NCI-H345 treated with DMSO at 0.1 percent for 48 hours (cell line): ENCODE results near the gene CTAGE1.
"Not testable (repeated sequence)": the region's sequence is repeated elsewhere in the genome, so short reads cannot be mapped to it uniquely, and the experiment has no call there.

Experiments
- DNase-seq: peaks from one replicate; lab custom pipeline; 2025; ENCODE audit not compliant: unreplicated experiment; lab: John Stamatoyannopoulos, UW

The CTAGE1 gene, protein sequence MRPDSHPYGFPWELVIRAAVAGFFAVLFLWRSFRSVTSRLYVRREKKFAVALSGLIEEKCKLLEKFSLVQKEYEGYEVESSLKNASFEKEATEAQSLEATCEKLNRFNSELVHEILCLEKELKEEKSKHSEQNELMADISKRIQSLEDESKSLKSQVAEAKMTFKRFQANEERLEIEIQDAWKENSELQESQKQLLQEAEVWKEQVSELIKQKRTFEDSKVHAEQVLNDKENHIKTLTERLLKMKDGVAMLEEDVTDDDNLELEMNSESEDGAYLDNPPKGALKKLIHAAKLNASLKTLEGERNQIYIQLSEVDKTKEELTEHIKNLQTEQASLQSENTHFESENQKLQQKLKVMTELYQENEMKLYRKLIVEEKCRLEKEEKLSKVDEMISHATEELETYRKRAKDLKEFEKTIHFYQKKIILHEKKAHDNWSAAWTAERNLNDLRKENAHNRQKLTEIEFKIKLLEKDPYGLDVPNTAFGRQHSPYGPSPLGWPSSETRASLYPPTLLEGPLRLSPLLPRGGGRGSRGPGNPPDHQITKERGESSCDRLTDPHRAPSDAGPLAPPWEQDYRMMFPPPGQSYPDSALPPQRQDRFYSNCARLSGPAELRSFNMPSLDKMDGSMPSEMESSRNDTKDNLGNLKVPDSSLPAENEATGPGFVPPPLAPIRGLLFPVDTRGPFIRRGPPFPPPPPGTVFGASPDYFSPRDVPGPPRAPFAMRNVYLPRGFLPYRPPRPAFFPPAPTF

GRCh38 chr18:22417496-22418188 is at the start of gene CTAGE1:
Gene CTAGE1, minus strand, starts transcription at chr18:22417915. Its CDS starts 104 bp downstream, at chr18:22417811.
- DNase-seq = no peak

GRCh38 chr18:22466608-22467395 is 49.1 kb upstream of the CTAGE1 start:
- DNase-seq = no peak

DNA sequence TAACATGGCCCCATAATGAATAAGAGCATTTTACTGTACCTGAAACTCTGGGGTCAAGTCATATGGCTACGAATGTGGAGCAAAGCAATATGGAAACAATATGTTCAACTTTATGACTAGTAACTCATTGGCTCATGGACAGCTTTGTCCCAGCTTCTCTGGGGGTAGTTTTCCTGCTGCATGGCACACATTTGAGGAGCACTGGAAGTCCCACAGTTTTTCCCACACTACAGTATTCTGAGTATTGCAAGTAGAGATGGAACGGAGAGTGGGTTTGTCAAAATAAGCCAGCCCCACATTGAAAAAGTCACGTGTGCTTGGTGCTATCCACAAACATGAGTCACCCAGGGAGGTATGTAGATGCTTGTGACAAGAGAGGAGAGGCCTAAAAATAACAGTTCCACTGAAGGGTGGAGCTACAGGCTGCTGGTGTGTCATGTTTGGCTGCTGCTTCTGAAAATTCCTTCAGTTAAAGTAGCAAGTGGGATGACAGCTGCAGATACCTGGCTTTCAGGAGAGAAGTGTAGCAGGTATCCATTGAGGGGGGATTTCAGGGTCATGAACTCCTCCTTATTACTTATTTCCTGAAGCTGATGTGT is 48.2 kb upstream of the CTAGE1 start:
- no peak for DNase-seq

GRCh38 chr18:22463076-22463475 is 45.4 kb upstream of the CTAGE1 start:
- DNase-seq = no peak

- DNase-seq = no peak
Measured at GRCh38 chr18:22459491-22459890, 41.8 kb upstream of the CTAGE1 start.

GRCh38 chr18:22457524-22457923 is 39.8 kb upstream of the CTAGE1 start:
- DNase-seq = no peak

GRCh38 chr18:22456547-22456946 is 38.8 kb upstream of the CTAGE1 start:
- no peak for DNase-seq

- DNase-seq = no peak
Measured at GRCh38 chr18:22456116-22456480, 38.4 kb upstream of the CTAGE1 start.

GRCh38 chr18:22455425-22456115 is 37.9 kb upstream of the CTAGE1 start:
- DNase-seq = no peak

- no peak for DNase-seq
Measured at GRCh38 chr18:22453315-22453714, 35.6 kb upstream of the CTAGE1 start.

DNA sequence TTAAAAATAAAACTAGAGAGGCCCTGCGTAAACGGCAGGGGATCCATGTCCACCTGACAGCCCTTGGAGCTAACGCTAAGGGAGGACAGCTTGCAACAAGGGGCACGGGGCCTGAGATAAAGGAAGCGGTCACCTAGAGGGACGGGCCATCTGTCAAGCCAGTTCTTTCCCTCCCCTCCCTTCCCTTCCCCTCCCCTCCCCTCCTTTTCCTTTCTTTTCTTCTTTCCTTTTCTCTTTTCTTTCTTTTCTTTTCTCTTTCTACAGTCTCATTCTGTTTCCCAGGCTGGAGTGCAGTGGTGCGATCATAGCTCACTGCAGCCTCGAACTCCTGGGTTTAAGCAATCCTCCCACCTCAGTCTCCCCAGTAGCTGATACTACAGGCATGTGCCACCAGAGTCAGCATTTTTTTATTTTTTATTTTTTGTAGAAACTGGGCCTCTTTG is 34.5 kb upstream of the CTAGE1 start:
- no peak for DNase-seq

DNA sequence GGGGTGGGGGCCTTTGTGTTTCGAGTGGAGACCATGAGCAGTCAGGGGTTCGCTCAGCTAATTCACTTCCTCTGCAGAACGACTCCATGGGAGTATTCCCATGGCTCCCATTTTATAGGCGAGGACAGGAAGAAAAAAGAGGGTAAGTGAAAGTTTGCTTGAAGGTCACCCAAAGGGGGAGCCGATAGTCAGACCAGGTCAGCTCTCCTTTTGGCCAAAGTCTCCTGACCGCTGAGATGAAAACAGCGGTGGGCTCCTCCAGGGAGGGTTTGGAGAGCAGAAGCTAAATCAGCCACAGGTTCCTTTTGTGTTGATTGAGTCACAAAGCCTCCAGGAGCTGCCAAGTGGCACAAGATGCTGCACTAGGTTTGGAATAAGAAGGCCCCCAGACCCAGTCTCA is 34.1 kb upstream of the CTAGE1 start:
- DNase-seq = no peak

DNA sequence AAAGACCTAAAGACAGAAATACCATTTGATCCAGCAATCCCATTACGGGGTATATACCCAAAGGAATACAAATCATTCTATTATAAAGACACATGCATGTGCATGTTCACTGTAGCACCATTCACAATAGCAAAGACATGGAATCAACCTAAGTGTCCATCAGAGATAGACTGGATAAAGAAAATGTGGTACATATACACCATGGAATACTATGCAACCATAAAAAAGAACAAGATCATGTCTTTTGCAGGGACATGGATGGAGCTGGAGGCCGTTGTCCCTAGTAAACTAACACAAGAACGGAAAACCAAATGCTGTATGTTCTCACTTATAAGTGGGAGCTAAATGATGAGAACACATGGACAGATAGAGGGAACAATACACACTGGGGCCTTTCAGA is 33.1 kb upstream of the CTAGE1 start:
- not testable (repeated sequence) for DNase-seq

GRCh38 chr18:22450318-22450717 is 32.6 kb upstream of the CTAGE1 start:
- DNase-seq = not testable (repeated sequence)

DNA sequence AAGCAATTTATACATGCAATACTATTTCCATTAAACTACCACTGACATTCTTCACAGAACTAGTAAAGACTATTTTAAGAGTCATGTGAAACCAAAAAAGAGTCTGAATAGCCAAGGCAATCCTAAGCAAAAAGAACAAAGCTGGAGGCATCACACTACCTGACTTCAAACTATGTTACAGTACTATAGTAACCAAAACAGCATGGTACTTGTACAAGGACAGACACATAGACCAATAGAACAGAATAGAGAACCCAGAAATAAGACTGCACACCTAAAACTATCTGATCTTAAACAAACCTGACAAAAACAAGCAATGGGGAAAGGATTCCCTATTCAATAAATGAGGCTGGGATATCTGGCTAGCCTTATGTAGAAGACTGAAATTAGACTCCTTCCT is 32.0 kb upstream of the CTAGE1 start:
- not testable (repeated sequence) for DNase-seq

- DNase-seq = no peak
Measured at GRCh38 chr18:22448238-22448637, 30.5 kb upstream of the CTAGE1 start.

GRCh38 chr18:22447792-22448191 is 30.1 kb upstream of the CTAGE1 start:
- no peak for DNase-seq

DNA sequence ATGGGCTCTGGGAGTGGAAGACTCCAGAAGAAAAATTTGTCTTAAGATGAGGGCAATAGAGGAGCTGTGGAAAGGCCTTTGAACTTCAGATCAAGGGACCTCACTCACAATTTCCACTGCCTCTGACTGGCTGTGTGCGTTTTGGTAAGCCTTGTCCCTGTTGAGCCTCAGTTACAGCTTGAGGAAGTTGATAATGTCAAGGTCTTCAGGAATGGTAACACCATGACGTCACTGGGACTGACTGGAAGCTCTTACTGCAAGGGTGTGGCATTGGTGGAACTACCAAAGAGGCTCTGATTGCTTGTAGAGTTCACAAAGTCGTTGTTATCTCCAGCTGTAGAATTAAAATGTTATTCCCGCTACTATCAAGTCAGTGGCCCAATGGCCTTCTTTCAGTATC is 29.2 kb upstream of the CTAGE1 start:
- no peak for DNase-seq

DNA sequence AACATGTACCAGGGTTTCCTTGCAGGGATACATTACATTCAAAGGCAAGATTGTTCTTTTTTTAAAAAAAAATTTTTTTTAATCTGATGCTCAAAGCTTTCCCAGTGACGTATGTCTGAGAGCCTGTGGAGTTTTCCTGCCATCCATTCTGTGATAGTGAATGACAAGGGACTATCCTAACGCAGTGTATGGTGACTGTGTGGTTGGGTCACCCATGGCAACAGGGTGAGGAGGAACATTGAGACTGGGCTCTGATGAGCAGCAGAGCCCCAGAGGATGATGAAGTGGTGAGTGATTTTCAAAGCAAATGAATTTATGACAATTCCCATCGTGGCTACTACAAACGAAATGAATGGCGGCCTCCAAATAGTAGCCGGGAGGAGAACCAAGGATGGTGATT is 28.6 kb upstream of the CTAGE1 start:
- no peak for DNase-seq

DNA sequence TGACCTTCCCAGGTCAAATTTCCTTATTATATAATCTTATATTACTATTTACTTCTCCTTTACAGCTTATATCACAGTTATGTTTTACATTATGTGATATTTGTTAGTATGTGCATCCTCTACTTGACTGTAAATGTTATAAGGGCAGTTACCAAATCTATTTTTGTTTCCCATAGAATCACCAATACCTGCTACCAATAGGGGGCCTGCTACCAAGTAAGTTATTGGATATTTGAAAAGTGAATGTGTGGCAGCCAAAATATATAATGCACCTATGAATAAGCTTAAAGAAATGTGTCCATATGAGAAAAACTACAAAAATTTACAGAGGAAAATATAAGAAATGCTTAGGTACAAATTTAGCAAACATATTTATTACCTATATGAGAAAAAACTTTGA is 23.9 kb upstream of the CTAGE1 start:
- DNase-seq = no peak
